Coronary artery (tissue), 2 donors: ENCODE results near the gene SNRK.
"Not testable (repeated sequence)": the region's sequence is repeated elsewhere in the genome, so short reads cannot be mapped to it uniquely, and the experiment has no call there.

ENCODE experiments used
- DNase-seq: peaks from one replicate; pipeline ENCODE4 v3.0.0-alpha.2; 2017; ENCODE audit warnings: low spot score
- H3K27ac ChIP-seq, 2 donors: fragments of 200-600 bp; sonication (generic); one replicate each; pipeline ENCODE4 v1.5.1; 2016 to 2019
- H3K4me3 ChIP-seq: fragments of 200-600 bp; sonication (generic); 2 replicates; pipeline ENCODE4 v1.5.1; 2016; ENCODE audit warnings: mild to moderate bottlenecking, moderate library complexity
- TF ChIP-seq, protein P1 (sequence below): fragments of 200-600 bp; sonication (generic); IDR thresholded peaks from one replicate; pipeline ENCODE4 v1.5.1; 2019; ENCODE audit warnings: antibody characterized with exemption

The SNRK gene

DNA sequence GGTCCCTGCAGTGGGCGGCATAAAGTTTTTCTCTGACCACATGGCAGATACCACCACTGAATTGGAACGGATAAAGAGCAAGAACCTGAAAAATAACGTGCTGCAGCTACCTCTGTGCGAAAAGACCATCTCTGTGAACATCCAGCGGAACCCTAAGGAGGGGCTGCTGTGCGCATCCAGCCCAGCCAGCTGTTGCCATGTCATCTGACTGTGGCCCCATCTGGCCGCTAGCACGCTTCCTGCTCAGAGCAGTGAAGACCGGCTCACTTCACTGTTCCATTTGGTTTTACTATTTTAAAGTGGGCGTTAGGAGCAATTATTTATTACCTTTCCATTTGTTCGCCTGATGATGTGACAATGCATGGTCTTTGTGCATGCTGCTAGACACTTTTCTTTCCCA is 62.0 kb downstream of the SNRK start:
- TF ChIP-seq, protein P1, sequence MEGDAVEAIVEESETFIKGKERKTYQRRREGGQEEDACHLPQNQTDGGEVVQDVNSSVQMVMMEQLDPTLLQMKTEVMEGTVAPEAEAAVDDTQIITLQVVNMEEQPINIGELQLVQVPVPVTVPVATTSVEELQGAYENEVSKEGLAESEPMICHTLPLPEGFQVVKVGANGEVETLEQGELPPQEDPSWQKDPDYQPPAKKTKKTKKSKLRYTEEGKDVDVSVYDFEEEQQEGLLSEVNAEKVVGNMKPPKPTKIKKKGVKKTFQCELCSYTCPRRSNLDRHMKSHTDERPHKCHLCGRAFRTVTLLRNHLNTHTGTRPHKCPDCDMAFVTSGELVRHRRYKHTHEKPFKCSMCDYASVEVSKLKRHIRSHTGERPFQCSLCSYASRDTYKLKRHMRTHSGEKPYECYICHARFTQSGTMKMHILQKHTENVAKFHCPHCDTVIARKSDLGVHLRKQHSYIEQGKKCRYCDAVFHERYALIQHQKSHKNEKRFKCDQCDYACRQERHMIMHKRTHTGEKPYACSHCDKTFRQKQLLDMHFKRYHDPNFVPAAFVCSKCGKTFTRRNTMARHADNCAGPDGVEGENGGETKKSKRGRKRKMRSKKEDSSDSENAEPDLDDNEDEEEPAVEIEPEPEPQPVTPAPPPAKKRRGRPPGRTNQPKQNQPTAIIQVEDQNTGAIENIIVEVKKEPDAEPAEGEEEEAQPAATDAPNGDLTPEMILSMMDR = no peak
- Histone ChIP-seq H3K4me3 (no peak overlapping the region), H3K27ac (no peak overlapping the region)
- DNase-seq = no peak

DNA sequence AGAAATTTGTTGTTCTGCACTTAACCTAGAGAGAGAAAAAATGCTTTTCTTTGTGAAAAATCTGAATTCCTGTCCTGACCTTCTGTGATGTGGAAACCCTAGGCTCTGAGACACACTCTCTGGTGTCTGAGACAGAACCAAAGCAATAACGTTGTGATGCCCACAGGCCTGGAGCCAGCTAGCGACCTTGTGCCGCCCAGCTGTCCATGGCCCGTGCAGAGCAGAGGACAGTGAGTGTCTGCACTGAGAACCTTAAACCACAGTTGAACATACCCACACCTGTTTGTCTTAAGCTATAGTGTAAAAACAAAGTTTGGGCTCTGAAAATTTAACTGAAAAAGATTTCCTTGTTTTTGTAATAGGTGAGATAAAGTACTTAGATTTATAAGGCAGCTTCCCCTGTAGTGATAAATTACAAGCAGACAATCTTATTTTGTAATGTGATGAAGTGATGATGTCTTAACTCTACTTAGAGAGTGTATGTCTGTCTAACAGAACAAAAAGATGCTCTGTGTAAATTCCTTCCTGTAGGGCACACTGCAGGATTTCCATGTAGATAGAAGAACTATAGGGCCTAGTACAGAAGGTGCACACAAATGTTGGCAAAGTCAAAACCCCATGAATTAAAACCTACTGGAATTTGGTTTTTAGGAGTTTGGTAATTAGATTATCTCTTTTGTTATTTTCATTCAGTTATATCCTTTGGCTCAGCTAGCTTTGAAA is 62.7 kb downstream of the SNRK start:
- DNase-seq = no peak
- H3K27ac ChIP-seq = no peak overlapping the region
- no peak overlapping the region for H3K4me3 ChIP-seq
- TF ChIP-seq, protein P1 = no peak

DNA sequence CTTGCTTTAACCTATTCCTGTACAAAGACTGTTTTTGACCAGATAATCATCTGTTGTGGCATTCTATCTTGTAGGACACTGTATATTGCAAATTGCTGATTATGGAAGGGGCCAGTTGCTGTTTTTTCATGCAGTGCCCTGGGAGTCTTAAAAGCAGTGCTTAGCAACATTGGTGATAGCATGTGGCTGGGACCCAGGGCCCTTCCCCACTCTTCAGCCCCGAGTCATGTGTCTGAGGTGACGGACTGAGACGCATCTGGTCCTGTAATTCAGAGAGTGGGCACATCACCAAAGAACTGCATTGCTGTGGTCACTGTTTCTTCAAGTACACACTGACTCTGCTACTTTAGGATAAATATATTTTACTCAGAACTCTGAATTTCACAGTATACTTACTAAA is 63.4 kb downstream of the SNRK start:
- H3K27ac ChIP-seq = no peak overlapping the region
- H3K4me3 ChIP-seq = no peak overlapping the region
- TF ChIP-seq, protein P1 = no peak
- DNase-seq = no peak

DNA sequence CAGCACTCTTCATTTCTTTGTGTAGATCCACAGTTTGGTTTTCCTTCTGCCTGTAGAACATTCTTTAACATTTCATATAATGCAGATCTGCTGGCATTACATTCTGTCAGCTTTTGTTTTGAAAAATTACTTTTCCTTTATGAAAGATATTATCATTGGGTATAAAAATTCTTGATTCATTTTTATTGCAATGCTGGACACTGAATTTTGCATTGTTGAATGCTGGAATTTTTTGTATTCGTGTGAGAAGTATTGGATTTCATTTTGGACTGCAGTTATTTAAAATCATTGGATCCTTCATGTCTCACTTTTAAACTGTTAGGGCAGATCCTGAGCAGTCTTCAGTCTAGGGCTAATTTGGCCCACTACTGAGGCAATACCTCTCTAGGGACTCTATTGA is 67.1 kb downstream of the SNRK start:
- H3K4me3 ChIP-seq = no peak overlapping the region
- H3K27ac ChIP-seq = no peak overlapping the region
- no peak for DNase-seq
- TF ChIP-seq, protein P1 = no peak

DNA sequence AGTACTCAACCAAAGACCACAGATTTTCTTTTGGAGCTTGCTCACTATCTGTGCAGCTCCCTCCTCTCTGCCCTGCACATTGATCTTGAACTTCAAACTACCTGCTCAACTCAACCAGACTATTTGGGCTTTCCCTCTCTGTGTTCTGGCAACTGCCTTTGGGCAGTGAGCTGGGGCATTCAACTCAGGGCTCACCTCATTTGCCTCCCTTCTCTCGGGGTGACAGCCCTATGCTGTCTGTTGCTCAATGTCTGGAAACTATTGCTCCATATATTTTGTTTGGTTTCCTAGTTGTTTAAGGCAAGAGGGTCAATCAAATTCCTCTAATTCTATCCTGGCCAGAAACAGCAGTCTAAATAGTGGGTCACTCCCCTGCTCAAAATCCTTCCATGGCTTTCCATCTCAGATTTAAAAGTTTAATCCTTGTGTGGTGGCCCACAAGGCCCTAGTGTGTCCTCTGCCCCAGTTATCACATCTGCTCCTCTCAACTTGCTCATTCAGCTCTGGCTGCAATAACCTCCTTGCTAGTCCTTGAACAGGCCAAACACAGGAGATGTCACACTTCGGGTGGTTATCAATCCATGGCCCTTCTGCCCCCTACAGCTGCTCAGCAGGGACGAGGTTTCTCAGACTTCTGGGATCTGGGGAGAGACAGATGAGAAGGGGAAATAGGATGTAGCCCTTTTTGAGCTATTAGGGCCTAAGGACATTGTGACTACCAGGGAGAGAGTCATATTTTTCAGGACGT is 67.8 kb downstream of the SNRK start:
- Histone ChIP-seq H3K4me3 (no peak overlapping the region), H3K27ac (no peak overlapping the region)
- TF ChIP-seq, protein P1 = no peak
- DNase-seq = no peak

DNA sequence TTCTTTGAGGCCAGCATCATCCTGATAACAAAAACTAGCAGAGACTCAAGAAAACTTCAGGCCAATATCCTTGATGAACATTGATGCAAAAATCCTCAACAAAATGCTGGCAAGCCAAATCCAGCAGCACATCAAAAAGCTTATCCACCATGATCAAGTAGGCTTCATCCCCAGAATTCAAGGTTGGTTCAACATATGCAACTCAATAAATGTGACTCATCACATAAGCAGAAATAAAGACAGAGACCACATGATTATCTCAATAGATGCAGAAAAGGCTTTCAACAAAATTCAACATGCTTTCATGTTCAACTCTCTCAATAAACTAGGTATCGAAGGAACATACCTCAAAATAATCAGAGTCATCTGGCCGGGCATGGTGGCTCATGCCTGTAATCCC is 69.7 kb downstream of the SNRK start:
- DNase-seq, H3K27ac ChIP-seq, H3K4me3 ChIP-seq: not testable (repeated sequence)

DNA sequence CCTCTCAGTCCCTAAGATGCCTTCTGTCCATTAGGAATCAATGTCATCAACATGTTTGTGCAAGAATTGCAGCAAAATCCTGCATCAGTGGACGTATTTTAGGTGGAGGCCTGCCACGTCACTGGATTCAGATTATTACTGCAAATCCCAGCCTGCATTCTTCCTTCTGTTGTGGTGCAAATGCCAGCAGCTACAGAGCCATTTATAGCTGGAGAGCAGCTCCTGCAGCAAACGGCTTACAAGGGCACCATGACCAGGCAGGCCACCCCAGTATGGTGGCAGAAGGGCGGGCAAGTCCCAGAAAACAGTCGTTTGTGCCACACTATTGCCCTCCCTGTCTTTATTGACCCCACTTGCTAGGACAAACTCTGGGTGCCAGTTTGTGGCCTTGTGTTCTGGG is 74.7 kb downstream of the SNRK start:
- no peak overlapping the region for H3K27ac ChIP-seq
- no peak for DNase-seq
- TF ChIP-seq, protein P1 = no peak

More for the DNA sequence above, 74.7 kb downstream of the SNRK start:
- no peak overlapping the region for H3K4me3 ChIP-seq
